Activated T-helper 1 cell treated with anti-CD3 and anti-CD28 coated beads, Interleukin-12 subunit alpha, Interleukin-12 subunit beta, Interleukin-2, Interleukin-4 antibody, amounts not matched to agents 30 ng/mL and 10 ng/mL and 1 ng/mL, durations not matched to agents 14 hours and 24 hours and 36 hours (primary cell): ENCODE measurements around the gene RPSA. TPM values are rescaled to one million over a fixed set of nuclear protein-coding genes. Genes with fewer than 3 reads are reported as not detected.
A peak's percentile ranks its signal among the peaks of the same experiment; 100 is the strongest.
"Not testable (repeated sequence)": the region's sequence is repeated elsewhere in the genome, so short reads cannot be mapped to it uniquely, and the experiment has no call there.

ENCODE experiments used
- DNase-seq: peaks from one replicate; pipeline ENCODE4 v3.0.0; 2021; ENCODE audit warnings: low spot score
- H3K27ac Mint-ChIP-seq: one replicate; pipeline ENCODE4 v1.8.0; 2021; ENCODE audit warnings: mild to moderate bottlenecking, mixed read lengths
- H3K27me3 Mint-ChIP-seq: one replicate; pipeline ENCODE4 v1.8.0; 2022; ENCODE audit warnings: mild to moderate bottlenecking, moderate library complexity, mixed read lengths; ENCODE audit not compliant: insufficient read depth
- H3K36me3 Mint-ChIP-seq: one replicate; pipeline ENCODE4 v1.8.0; 2021; ENCODE audit warnings: low read depth, mixed read lengths
- H3K4me1 Mint-ChIP-seq: one replicate; pipeline ENCODE4 v1.8.0; 2021; ENCODE audit warnings: low read depth, mixed read lengths
- H3K4me3 Mint-ChIP-seq: one replicate; pipeline ENCODE4 v1.8.0; 2021; ENCODE audit warnings: mild to moderate bottlenecking, moderate library complexity, mixed read lengths
- H3K9me3 Mint-ChIP-seq: one replicate; pipeline ENCODE4 v1.8.0; 2021; ENCODE audit warnings: mixed read lengths
- intact Hi-C: fragments of 100-400 bp; cut with micrococcal nuclease; formaldehyde crosslinking; loops from one replicate; pipeline ENCODE4 v1.15.1; 2024
- total RNA-seq: library from RNA; stranded (reverse); gene quantifications from 2 replicates; pipeline ENCODE4 v1.2.3, GENCODE V29; 2022

RPSA gene
- 1,750 and 1,765 TPM in 2 replicates for total RNA-seq

GRCh38 chr3:39406368-39407258, at the start of gene RPSA:
RPSA (plus strand) TSS chr3:39406720; CDS start chr3:39407654, 934 bp downstream.
- Mint-ChIP-seq H3K9me3 (no peaks in the 10 kb centered on the region), H3K27ac (peak within 1 kb of the TSS; percentile 96), H3K36me3 (peaks cover 44% of the 10 kb centered on the region), H3K27me3 (no peaks in the 10 kb centered on the region), H3K4me1 (peaks cover 53% of the 10 kb centered on the region), H3K4me3 (peak within 1 kb of the TSS; percentile 90)
- intact Hi-C loops: loop anchor here (1.0 to 10.0 kb wide), 8 partner anchors 17 to 1051 kb away; partner anchors contain the start of genes EIF1B, GORASP1, RPL14 and SLC25A38
- peak; percentile 97 for DNase-seq

DNA sequence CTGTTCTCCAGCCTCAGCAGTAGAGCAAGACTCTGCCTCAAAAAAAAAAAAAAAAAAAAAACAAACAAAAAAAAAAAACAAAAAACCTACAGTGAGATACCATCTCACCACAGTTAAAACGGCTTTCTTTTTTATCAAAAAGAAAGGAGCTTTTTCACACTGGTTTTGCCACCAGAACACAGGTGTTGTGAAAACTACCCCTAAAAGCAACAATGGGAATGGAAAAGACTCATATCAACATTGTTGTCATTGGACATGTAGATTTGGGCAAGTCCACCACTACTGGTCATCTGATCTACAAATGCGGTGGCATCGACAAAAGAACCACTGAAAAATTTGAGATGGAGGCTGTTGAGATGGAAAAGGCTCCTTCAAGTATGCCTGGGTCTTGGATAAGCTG, 48.2 kb upstream of the RPSA start:
- peaks cover 10% of the 10 kb centered on the region for H3K9me3 Mint-ChIP-seq
- H3K36me3 Mint-ChIP-seq: peaks cover 18% of the 10 kb centered on the region
- peaks cover 59% of the 10 kb centered on the region for H3K4me1 Mint-ChIP-seq
- intact Hi-C loops: no loop called here
- no peak for DNase-seq
- peak overlapping the region; percentile 64 for H3K27ac Mint-ChIP-seq
- no peaks in the 10 kb centered on the region for H3K27me3 Mint-ChIP-seq
- peak overlapping the region; percentile 23 for H3K4me3 Mint-ChIP-seq

- H3K9me3 Mint-ChIP-seq: peaks cover 20% of the 10 kb centered on the region
- H3K27me3 Mint-ChIP-seq: peaks cover 10% of the 10 kb centered on the region
- H3K4me1 Mint-ChIP-seq: peaks cover 75% of the 10 kb centered on the region
- peaks cover 11% of the 10 kb centered on the region for H3K36me3 Mint-ChIP-seq
- peak; percentile 71 for DNase-seq
- H3K4me3 Mint-ChIP-seq: peak overlapping the region; percentile 69
- intact Hi-C loops: loop anchor here (1.0 to 5.0 kb wide), 4 partner anchors 18 to 139 kb away; partner anchors contain the start of gene SLC25A38
- peak overlapping the region; percentile 85 for H3K27ac Mint-ChIP-seq
Observed at GRCh38 chr3:39361252-39361927, 45.1 kb upstream of the RPSA start.

DNA sequence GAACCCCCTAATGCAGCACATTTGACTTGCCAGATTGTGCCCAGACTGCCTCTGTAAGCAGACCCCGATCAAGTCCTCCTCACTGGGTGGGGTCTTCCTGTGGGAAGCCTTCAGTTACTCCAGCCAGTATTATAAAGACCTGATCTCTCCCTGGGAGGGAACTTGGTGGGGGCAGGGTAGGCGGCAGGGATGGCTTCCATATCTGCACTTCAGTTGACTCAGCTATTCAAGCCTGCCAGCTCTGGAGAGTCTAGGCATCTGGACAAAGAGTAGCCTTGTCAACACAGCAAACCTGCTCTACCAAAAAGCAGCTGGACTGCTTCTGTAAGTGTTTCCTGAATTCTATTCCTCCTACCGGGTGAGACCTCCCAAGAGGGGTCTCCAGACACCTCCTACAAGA, 44.3 kb upstream of the RPSA start:
- H3K9me3 Mint-ChIP-seq: peaks cover 20% of the 10 kb centered on the region
- peaks cover 10% of the 10 kb centered on the region for H3K27me3 Mint-ChIP-seq
- no peak for DNase-seq
- H3K4me3 Mint-ChIP-seq: peak overlapping the region; percentile 69
- intact Hi-C loops: loop anchor here (1.0 to 5.0 kb wide), 2 partner anchors 44 to 140 kb away; partner anchors contain the start of gene RPSA
- H3K36me3 Mint-ChIP-seq: peaks cover 11% of the 10 kb centered on the region
- peak overlapping the region; percentile 85 for H3K27ac Mint-ChIP-seq
- H3K4me1 Mint-ChIP-seq: peaks cover 72% of the 10 kb centered on the region

DNA sequence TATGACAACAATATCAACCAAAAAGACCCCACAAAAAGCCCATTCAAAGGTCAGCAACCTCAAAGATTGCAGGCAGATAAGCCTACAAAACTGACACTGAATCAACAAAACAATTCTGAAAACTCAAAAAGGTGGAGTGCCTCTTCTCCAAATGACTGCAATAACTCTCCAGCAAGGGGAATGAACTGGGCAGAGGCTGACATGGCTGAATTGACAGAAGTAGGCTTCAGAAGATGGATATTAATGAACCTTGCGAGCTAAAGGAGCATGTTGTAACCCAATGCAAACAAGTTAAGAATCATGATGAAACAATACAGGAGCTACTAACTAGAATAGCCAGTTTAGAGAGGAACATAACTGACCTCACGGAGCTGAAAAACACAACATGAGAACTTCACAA, 43.7 kb upstream of the RPSA start:
- Mint-ChIP-seq H3K36me3 (peaks cover 11% of the 10 kb centered on the region), H3K4me1 (peaks cover 66% of the 10 kb centered on the region), H3K27me3 (peaks cover 10% of the 10 kb centered on the region), H3K27ac (peak overlapping the region; percentile 85), H3K9me3 (peaks cover 20% of the 10 kb centered on the region), H3K4me3 (peak overlapping the region; percentile 69)
- DNase-seq: no peak
- intact Hi-C loops: loop anchor here (1.0 to 5.0 kb wide), 2 partner anchors 43 to 141 kb away; partner anchors contain the start of gene RPSA

DNA sequence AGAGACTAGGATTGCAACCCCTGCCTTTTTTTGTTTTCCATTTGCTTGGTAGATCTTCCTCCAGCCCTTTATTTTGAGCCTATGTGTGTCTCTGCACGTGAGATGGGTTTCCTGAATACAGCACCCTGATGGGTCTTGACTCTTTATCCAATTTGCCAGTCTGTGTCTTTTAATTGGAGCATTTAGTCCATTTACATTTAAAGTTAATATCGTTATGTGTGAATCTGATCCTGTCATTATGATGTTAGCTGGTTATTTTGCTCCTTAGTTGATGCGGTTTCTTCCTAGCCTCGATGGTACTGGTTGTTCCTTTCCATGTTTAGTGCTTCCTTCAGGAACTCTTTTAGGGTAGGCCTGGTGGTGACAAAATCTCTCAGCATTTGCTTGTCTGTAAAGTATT, 36.1 kb upstream of the RPSA start:
- DNase-seq, H3K4me1 Mint-ChIP-seq, intact Hi-C loops, H3K36me3 Mint-ChIP-seq, H3K27ac Mint-ChIP-seq, H3K4me3 Mint-ChIP-seq: not testable (repeated sequence)
- Mint-ChIP-seq H3K27me3 (peaks cover 14% of the 10 kb centered on the region), H3K9me3 (peaks cover 12% of the 10 kb centered on the region)

DNA sequence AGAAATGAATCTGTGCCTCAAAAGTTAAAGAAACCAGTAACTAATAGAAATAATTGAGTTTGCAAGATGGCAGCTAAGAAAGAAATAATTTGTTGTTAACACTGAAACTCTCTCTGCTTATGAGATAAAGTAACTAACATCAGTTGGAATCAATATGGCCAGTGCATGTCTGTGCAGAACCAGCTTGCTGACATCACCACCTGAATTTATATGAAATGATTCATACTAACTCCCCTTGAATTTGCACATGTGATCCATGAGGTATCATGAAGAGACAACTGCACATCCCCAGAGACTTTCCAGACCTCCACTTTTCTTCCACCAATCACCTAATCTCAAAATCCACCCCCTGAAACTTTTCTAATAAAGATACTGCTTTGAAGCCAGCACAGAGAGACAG, 33.7 kb upstream of the RPSA start:
- H3K4me3 Mint-ChIP-seq: no peak overlapping the region
- no peak for DNase-seq
- peaks cover 15% of the 10 kb centered on the region for H3K4me1 Mint-ChIP-seq
- intact Hi-C loops: no loop called here
- no peak overlapping the region for H3K27ac Mint-ChIP-seq
- H3K27me3 Mint-ChIP-seq: peaks cover 9% of the 10 kb centered on the region
- peaks cover 6% of the 10 kb centered on the region for H3K9me3 Mint-ChIP-seq
- H3K36me3 Mint-ChIP-seq: peaks cover 11% of the 10 kb centered on the region

- Mint-ChIP-seq H3K4me3 (no peak overlapping the region), H3K4me1 (peaks cover 21% of the 10 kb centered on the region), H3K27me3 (no peaks in the 10 kb centered on the region), H3K36me3 (peaks cover 8% of the 10 kb centered on the region), H3K9me3 (no peaks in the 10 kb centered on the region), H3K27ac (no peak overlapping the region)
- intact Hi-C loops: no loop called here
- no peak for DNase-seq
Observed at GRCh38 chr3:39376959-39377634, 29.4 kb upstream of the RPSA start.

- Mint-ChIP-seq H3K4me1 (peaks cover 21% of the 10 kb centered on the region), H3K27ac (no peak overlapping the region), H3K36me3 (peaks cover 8% of the 10 kb centered on the region), H3K9me3 (no peaks in the 10 kb centered on the region), H3K27me3 (no peaks in the 10 kb centered on the region), H3K4me3 (no peak overlapping the region)
- DNase-seq: peak; percentile 56
- intact Hi-C loops: loop anchor here (1.0 to 2.0 kb wide), 6 partner anchors 31 to 277 kb away; no protein-coding TSS in a partner anchor
Observed at GRCh38 chr3:39378088-39378487, 28.4 kb upstream of the RPSA start.

DNA sequence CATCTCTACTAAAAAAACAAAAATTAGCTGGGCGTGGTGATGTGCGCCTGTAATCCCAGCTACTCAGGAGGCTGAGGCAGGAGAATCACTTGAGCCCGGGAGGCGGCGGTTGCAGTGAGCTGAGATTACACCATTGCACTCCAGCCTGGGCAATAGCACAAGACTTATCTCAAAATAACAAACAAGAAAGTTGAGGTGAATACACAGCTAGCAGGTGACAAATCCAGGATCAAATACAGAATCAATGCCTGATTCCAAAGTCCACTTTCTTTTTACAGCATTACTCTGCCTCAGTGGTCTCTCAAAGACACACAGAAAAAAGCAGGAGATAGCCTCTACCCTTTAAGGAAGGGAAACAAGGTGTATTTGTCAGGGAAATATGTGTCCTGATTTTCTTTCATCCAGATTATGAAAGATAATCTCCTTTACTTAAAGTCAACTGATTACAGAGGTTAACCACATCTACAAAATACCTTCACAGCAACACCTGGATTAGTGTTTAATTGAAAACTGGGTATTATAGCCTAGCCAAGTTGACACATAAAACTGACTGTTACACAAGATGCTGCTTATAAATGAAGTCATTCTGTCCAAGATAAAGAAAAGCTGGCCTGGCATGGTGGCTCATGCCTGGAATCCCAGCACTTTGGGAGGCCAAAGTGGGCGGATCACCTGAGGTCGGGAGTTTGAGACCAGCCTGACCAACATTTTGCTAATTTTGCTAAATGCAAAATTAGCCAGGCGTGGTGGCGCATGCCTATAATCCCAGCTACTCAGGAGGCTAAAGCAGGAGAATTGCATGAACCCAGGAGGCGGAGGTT, 27.4 kb upstream of the RPSA start:
- intact Hi-C loops: loop anchor here (1.0 to 2.0 kb wide), 6 partner anchors 32 to 278 kb away; no protein-coding TSS in a partner anchor
- H3K27ac Mint-ChIP-seq: no peak overlapping the region
- no peaks in the 10 kb centered on the region for H3K9me3 Mint-ChIP-seq
- DNase-seq: no peak
- H3K4me3 Mint-ChIP-seq: no peak overlapping the region
- peaks cover 8% of the 10 kb centered on the region for H3K36me3 Mint-ChIP-seq
- no peaks in the 10 kb centered on the region for H3K27me3 Mint-ChIP-seq
- H3K4me1 Mint-ChIP-seq: peaks cover 21% of the 10 kb centered on the region

DNA sequence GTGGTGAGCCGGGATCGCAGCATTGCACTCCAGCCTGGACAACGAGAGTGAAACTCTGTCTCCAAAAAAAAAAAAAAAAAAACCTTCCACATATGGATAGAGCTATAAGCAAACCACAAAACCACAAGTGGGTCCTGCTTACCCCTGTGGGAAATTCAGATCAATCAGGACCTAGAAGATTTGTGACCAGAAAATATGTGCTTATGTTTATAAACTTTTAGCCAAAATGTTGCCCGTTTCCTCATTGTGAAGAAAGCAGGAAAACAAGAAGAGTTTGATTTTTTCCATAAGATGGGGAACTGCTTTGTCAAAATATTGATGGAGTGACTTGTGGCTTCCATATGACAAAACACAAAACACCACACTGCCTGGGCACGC, 26.8 kb upstream of the RPSA start:
- DNase-seq: no peak
- peaks cover 10% of the 10 kb centered on the region for H3K36me3 Mint-ChIP-seq
- H3K27me3 Mint-ChIP-seq: no peaks in the 10 kb centered on the region
- intact Hi-C loops: loop anchor here (2.0 to 10.0 kb wide), 5 partner anchors 33 to 1242 kb away; partner anchors contain the start of genes ACAA1, EXOG, MYD88 and OXSR1
- H3K4me1 Mint-ChIP-seq: peaks cover 21% of the 10 kb centered on the region
- H3K4me3 Mint-ChIP-seq: no peak overlapping the region
- H3K27ac Mint-ChIP-seq: no peak overlapping the region
- H3K9me3 Mint-ChIP-seq: no peaks in the 10 kb centered on the region

- intact Hi-C loops: loop anchor here (5.0 to 10.0 kb wide), 3 partner anchors 887 to 1244 kb away; partner anchors contain the start of genes ACAA1, EXOG, MYD88 and OXSR1
- no peaks in the 10 kb centered on the region for H3K27me3 Mint-ChIP-seq
- peaks cover 31% of the 10 kb centered on the region for H3K4me1 Mint-ChIP-seq
- peaks cover 11% of the 10 kb centered on the region for H3K36me3 Mint-ChIP-seq
- no peak overlapping the region for H3K4me3 Mint-ChIP-seq
- no peak for DNase-seq
- H3K27ac Mint-ChIP-seq: peak overlapping the region; percentile 14
- no peaks in the 10 kb centered on the region for H3K9me3 Mint-ChIP-seq
Observed at GRCh38 chr3:39381432-39381831, 25.1 kb upstream of the RPSA start.
